AG09319 (cell line): ENCODE data around the gene SGPP2.
"Not testable (repeated sequence)": the region's sequence is repeated elsewhere in the genome, so short reads cannot be mapped to it uniquely, and the experiment has no call there.

Source experiments
- DNase-seq: peaks from one replicate; pipeline ENCODE4 v3.0.0-alpha.2; 2010; ENCODE audit warnings: low read depth; ENCODE audit errors: extremely low read depth
- TF ChIP-seq, protein P1 (sequence below): IDR thresholded peaks from 2 replicates; pipeline ENCODE4 v1.5.1; 2011; ENCODE audit warnings: low read depth, mild to moderate bottlenecking, inconsistent platforms, low read length, moderate library complexity

Gene SGPP2

DNA sequence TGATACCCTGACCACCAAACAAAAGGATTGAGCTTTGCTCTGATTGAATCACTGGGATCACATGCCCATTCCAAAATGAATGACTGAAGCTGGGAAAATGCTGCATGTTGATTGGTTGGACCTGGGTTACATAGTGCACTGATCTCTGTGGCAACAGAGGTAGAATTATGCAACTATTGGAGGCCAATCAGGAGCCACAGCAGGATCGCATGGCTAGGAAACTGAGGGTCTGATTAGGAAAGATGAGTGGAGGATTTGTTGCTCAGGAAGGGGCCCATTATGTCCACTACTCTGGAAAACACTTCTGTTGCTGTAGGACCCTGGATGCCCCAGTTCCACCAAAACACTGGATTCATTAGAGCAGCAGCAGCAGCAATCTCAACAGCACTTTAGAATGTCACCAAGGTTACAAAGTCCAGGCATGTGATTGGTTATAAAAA, 25.9 kb upstream of the SGPP2 start:
- no peak for DNase-seq
- TF ChIP-seq, protein P1, sequence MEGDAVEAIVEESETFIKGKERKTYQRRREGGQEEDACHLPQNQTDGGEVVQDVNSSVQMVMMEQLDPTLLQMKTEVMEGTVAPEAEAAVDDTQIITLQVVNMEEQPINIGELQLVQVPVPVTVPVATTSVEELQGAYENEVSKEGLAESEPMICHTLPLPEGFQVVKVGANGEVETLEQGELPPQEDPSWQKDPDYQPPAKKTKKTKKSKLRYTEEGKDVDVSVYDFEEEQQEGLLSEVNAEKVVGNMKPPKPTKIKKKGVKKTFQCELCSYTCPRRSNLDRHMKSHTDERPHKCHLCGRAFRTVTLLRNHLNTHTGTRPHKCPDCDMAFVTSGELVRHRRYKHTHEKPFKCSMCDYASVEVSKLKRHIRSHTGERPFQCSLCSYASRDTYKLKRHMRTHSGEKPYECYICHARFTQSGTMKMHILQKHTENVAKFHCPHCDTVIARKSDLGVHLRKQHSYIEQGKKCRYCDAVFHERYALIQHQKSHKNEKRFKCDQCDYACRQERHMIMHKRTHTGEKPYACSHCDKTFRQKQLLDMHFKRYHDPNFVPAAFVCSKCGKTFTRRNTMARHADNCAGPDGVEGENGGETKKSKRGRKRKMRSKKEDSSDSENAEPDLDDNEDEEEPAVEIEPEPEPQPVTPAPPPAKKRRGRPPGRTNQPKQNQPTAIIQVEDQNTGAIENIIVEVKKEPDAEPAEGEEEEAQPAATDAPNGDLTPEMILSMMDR: no peak

GRCh38 chr2:222399038-222399783, 25.1 kb upstream of the SGPP2 start:
- DNase-seq: no peak
- TF ChIP-seq, protein P1: no peak

GRCh38 chr2:222404151-222404905, 20.0 kb upstream of the SGPP2 start:
- TF ChIP-seq, protein P1: no peak
- DNase-seq: no peak

DNA sequence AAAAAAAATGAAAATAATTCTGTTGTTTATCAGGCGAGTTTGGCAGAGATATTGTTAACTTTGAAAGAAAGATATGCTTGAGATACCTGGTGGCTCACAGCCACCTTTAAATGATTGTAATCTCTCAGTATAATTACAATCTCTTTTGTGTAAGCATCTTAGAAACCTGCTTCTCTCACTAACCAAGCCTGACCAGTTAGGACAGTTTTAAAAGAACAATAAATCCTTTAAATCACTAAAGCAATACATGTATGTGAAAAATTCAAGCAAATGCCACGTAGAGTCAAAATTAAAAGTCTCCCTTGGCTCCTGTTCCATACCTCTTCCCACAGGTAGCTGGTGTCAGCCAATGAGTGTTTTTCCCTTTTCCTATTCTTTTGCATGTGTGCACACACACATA, 15.7 kb upstream of the SGPP2 start:
- no peak for DNase-seq
- TF ChIP-seq, protein P1: no peak

DNA sequence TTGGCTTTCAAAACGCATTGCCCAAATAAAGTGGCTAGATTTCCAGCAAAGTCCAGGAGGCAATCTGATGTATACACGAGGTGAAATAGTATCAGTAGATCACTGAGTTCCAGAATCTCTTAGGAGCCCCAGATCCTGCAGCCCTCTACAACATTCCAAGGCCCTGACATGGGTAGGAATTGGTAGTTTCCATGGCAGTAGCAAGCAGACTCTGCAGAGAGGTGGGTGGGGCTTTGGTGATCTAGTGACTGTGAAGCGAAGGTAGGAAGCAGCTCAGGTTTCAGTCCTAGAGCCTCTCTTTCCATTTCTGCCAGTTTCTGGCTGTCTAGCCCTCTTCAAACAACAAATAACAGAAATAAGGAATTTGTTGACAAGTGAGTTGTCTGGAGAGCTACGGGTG, 13.8 kb upstream of the SGPP2 start:
- TF ChIP-seq, protein P1: no peak
- no peak for DNase-seq

DNA sequence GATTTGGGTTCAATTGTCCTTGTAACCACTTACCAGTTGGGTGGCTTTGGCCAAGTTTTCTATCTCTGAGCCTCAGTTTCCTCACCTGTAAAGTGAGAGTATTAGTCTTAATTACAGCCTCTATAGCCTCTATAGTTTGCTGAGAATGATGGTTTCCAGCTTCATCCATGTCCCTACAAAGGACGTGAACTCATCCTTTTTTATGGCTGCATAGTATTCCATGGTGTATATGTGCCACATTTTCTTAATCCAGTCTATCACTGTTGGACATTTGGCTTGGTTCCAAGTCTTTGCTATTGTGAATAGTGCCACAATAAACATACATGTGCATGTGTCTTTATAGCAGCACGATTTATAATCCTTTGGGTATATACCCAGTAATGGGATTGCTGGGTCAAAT, 12.0 kb upstream of the SGPP2 start:
- not testable (repeated sequence) for DNase-seq

DNA sequence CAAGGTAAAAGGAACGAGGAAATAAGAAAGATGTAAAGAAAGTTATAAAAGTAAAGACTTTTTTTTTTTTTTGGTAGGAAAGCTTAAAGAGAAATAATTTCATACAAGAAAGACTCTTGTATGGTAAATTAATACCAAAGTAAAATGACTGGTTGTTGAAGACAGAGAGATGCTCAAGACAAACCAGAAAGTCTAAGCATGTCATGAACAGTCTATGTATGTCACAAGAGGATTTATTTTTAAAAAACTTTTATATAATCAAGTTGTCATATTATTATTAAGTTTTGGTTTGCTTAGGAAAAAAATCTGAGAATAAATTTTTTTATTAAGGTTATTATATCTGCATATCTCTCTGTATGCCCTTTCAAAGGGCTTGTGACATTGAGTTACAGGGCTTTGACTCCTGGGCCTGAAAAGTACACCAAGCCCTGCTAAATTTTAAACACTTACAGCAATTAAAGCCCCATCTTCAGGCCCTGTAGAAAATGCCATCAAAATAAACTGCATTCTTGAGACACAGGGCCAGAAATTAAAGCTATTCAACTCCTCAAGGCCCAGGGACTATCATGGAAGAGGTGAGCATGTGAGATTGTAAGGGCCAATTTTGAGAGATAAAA, 10.9 kb upstream of the SGPP2 start:
- TF ChIP-seq, protein P1: no peak

More for the DNA sequence above, 10.9 kb upstream of the SGPP2 start:
- DNase-seq: no peak
